ENCODE results near the gene LRP1.

LRP1 gene

GRCh38 chr12:57238854-57239554 is 110.7 kb downstream of the LRP1 start:
- no peak overlapping the region for H3K27ac ChIP-seq (ENCODE audit: low read depth, low read length)

DNA sequence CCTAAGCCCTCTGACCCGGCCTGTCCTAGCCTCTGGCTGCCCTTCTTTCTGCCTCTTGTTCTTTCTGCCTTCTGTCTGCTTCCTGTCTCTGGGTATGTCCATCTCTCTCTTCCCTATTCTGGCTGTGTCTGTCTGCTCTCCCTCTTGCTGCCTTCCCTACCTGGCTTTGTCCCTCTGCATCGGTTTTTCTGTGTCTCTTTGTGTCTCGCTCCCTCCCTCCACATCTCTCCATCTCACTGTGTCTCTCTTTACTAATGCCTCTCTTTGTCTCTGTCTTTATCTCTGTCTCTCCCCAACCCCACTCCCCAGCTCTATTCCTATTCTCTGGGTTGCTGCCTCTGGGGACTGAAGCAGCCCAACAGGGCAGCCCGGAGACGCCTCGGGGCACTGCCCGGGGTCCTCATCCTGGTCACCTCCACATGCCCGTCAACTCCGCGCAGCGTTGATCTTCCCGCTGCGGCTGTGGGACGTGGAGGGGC is 111.3 kb downstream of the LRP1 start:
- H3K27ac ChIP-seq (ENCODE audit: low read depth, low read length): no peak overlapping the region
- H3K9ac ChIP-seq (ENCODE audit: low read length): peak overlapping the region; percentile 81
- H3K4me3 ChIP-seq (ENCODE audit: low read depth, low read length): peak overlapping the region; percentile 73
- H3K4me1 ChIP-seq (ENCODE audit: control insufficient read depth, insufficient read depth, low read length): peaks cover 55% of the 10 kb centered on the region
- no peaks in the 10 kb centered on the region for H3K9me3 ChIP-seq (ENCODE audit: control insufficient read depth, insufficient read depth, low read depth, low read length)
- H3K27me3 ChIP-seq (ENCODE audit: control insufficient read depth, insufficient read depth, low read length): peaks cover 89% of the 10 kb centered on the region
- peaks cover 1% of the 10 kb centered on the region for H3K36me3 ChIP-seq (ENCODE audit: control insufficient read depth, insufficient read depth, low read length)

More at GRCh38 chr12:57238854-57239554, 110.7 kb downstream of the LRP1 start:
- Histone ChIP-seq H3K4me1 (ENCODE audit: control insufficient read depth, insufficient read depth, low read length) (peaks cover 54% of the 10 kb centered on the region), H3K9ac (ENCODE audit: low read length) (peak overlapping the region; percentile 81), H3K36me3 (ENCODE audit: control insufficient read depth, insufficient read depth, low read length) (peaks cover 8% of the 10 kb centered on the region), H3K9me3 (ENCODE audit: control insufficient read depth, insufficient read depth, low read depth, low read length) (no peaks in the 10 kb centered on the region), H3K4me3 (ENCODE audit: low read depth, low read length) (peak overlapping the region; percentile 73), H3K27me3 (ENCODE audit: control insufficient read depth, insufficient read depth, low read length) (peaks cover 89% of the 10 kb centered on the region)

- Histone ChIP-seq H3K27me3 (ENCODE audit: control insufficient read depth, insufficient read depth, low read length) (peaks cover 86% of the 10 kb centered on the region), H3K9me3 (ENCODE audit: control insufficient read depth, insufficient read depth, low read depth, low read length) (no peaks in the 10 kb centered on the region), H3K4me3 (ENCODE audit: low read depth, low read length) (peak overlapping the region; percentile 73), H3K27ac (ENCODE audit: low read depth, low read length) (no peak overlapping the region), H3K36me3 (ENCODE audit: control insufficient read depth, insufficient read depth, low read length) (no peaks in the 10 kb centered on the region), H3K9ac (ENCODE audit: low read length) (peak overlapping the region; percentile 81), H3K4me1 (ENCODE audit: control insufficient read depth, insufficient read depth, low read length) (peaks cover 52% of the 10 kb centered on the region)
Measured at GRCh38 chr12:57240066-57240921, 112.0 kb downstream of the LRP1 start.

DNA sequence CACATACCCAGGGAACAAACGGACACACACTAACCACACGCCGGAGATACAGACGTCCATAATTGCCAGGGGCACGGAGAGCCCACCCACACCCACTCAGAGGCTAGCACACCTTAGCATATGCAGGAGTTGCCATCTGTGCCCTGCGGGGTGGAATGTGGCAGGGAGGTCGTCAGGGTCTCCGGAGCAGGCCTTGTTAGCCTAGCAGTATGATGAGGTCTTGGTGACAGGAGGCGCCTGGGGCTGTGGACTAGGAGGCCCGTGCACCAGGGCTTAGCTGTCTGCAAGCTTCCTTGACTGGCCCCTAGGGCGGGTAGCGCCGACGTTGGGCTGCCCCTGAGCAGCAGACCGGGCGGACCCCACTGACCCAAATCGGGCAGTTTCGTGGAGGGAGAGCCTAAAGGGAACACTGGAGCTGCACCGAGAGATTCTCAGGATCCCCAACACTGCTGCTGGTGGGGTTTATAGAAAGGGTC is 112.7 kb downstream of the LRP1 start:
- Histone ChIP-seq H3K4me1 (ENCODE audit: control insufficient read depth, insufficient read depth, low read length) (peaks cover 47% of the 10 kb centered on the region), H3K27ac (ENCODE audit: low read depth, low read length) (no peak overlapping the region), H3K36me3 (ENCODE audit: control insufficient read depth, insufficient read depth, low read length) (no peaks in the 10 kb centered on the region), H3K9ac (ENCODE audit: low read length) (peak overlapping the region; percentile 81), H3K27me3 (ENCODE audit: control insufficient read depth, insufficient read depth, low read length) (peaks cover 79% of the 10 kb centered on the region), H3K9me3 (ENCODE audit: control insufficient read depth, insufficient read depth, low read depth, low read length) (no peaks in the 10 kb centered on the region), H3K4me3 (ENCODE audit: low read depth, low read length) (peak overlapping the region; percentile 73)

GRCh38 chr12:57241402-57242310 is 113.4 kb downstream of the LRP1 start:
- no peak overlapping the region for H3K27ac ChIP-seq (ENCODE audit: low read depth, low read length)
- H3K36me3 ChIP-seq (ENCODE audit: control insufficient read depth, insufficient read depth, low read length): no peaks in the 10 kb centered on the region
- H3K4me3 ChIP-seq (ENCODE audit: low read depth, low read length): peak overlapping the region; percentile 73
- no peaks in the 10 kb centered on the region for H3K9me3 ChIP-seq (ENCODE audit: control insufficient read depth, insufficient read depth, low read depth, low read length)
- H3K4me1 ChIP-seq (ENCODE audit: control insufficient read depth, insufficient read depth, low read length): peaks cover 44% of the 10 kb centered on the region
- peaks cover 72% of the 10 kb centered on the region for H3K27me3 ChIP-seq (ENCODE audit: control insufficient read depth, insufficient read depth, low read length)
- peak overlapping the region; percentile 12 for H3K9ac ChIP-seq (ENCODE audit: low read length)

DNA sequence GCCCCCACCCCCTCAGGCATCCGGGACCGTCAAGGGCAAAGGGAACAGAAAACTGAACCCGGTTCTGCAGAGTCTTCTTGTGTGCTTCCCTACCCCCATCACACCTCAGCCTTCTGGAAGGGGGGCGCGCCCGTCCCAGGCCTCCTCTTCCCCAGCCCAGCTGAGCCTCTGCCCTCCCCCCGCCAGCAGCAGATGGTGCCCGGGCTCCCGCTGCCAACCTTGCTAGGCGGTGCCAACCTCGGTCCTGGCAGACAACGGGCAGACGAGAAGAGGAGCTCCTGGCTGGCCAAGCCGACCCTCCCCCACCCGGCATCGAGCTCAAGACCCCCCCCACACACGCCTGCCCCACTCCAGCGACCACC is 114.0 kb downstream of the LRP1 start:
- peak overlapping the region; percentile 73 for H3K4me3 ChIP-seq (ENCODE audit: low read depth, low read length)
- no peak overlapping the region for H3K9ac ChIP-seq (ENCODE audit: low read length)

DNA sequence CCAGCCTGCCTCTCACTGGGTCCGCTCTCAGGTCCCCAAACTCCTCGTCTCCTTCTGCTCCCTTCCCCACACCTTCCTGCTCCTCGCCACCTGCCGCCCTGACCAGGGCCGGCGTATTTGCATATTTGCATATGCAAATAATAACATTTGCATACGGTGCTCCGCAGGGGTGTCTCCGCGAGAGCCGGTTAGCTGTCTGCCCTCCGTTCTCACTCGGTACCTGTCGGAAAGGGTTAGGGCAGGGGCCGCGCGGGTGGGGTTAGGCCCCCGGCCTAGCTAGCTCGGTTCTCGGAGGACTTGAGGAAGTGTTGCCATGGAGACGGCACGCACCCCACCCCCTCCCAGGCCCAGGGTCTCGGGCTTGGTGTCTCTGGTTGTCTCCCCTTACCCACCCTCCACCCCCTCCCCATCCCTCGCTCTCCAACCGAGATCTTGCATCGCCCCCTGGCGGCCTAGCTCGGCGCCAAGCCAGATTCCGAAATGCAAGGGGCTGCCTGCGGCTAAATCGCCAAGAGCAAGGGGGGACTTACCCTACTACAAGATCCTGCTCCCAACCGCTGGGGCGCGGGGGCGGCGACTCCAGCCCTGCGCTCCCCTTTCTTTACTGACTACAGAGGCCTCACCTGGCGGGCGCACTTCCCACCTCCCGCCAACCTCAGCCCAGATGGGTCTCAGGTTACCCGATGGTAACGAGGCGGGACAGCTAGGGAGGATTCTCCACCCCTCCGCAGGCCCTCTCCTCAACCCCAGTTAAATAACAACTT is 114.6 kb downstream of the LRP1 start:
- H3K27ac ChIP-seq (ENCODE audit: low read depth, low read length): no peak overlapping the region; the same call in 1 of the 2 replicates
- H3K4me3 ChIP-seq (ENCODE audit: low read depth, low read length): peak overlapping the region; percentile 73
- no peaks in the 10 kb centered on the region for H3K9me3 ChIP-seq (ENCODE audit: control insufficient read depth, insufficient read depth, low read depth, low read length)
- H3K4me1 ChIP-seq (ENCODE audit: control insufficient read depth, insufficient read depth, low read length): peaks cover 42% of the 10 kb centered on the region
- H3K9ac ChIP-seq (ENCODE audit: low read length): peak overlapping the region; percentile 40
- H3K27me3 ChIP-seq (ENCODE audit: control insufficient read depth, insufficient read depth, low read length): peaks cover 60% of the 10 kb centered on the region
- no peaks in the 10 kb centered on the region for H3K36me3 ChIP-seq (ENCODE audit: control insufficient read depth, insufficient read depth, low read length)

More for the DNA sequence above, 114.0 kb downstream of the LRP1 start:
- Histone ChIP-seq H3K9me3 (ENCODE audit: control insufficient read depth, insufficient read depth, low read depth, low read length) (no peaks in the 10 kb centered on the region), H3K27me3 (ENCODE audit: control insufficient read depth, insufficient read depth, low read length) (peaks cover 66% of the 10 kb centered on the region), H3K4me1 (ENCODE audit: control insufficient read depth, insufficient read depth, low read length) (peaks cover 44% of the 10 kb centered on the region), H3K36me3 (ENCODE audit: control insufficient read depth, insufficient read depth, low read length) (no peaks in the 10 kb centered on the region), H3K27ac (ENCODE audit: low read depth, low read length) (no peak overlapping the region)

GRCh38 chr12:57243521-57244311 is 115.4 kb downstream of the LRP1 start:
- Histone ChIP-seq H3K27ac (ENCODE audit: low read depth, low read length) (no peak overlapping the region; the same call in 1 of the 2 replicates), H3K36me3 (ENCODE audit: control insufficient read depth, insufficient read depth, low read length) (no peaks in the 10 kb centered on the region), H3K27me3 (ENCODE audit: control insufficient read depth, insufficient read depth, low read length) (peaks cover 52% of the 10 kb centered on the region), H3K9me3 (ENCODE audit: control insufficient read depth, insufficient read depth, low read depth, low read length) (no peaks in the 10 kb centered on the region), H3K4me3 (ENCODE audit: low read depth, low read length) (peak overlapping the region; percentile 73), H3K4me1 (ENCODE audit: control insufficient read depth, insufficient read depth, low read length) (peaks cover 40% of the 10 kb centered on the region), H3K9ac (ENCODE audit: low read length) (no peak overlapping the region)

DNA sequence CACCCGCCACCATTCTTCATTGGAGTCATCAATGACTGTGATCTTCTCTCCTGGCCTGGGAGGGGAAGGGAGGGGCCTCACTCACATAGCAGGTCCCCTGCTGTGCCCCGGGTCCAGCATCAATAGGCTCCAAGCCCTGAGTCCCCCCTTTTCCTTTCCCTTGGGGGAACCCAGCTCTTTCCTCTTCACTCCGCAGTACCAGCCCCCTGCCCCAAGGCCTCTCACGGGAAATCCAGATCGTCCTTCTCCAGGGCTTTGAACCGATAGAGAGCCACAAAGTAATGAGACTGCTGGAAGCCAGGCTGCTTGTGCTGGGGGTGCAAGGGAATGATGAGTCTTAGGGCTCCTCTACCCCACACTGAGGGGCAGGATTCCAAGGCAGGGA is 116.0 kb downstream of the LRP1 start:
- peaks cover 47% of the 10 kb centered on the region for H3K27me3 ChIP-seq (ENCODE audit: control insufficient read depth, insufficient read depth, low read length)
- H3K27ac ChIP-seq (ENCODE audit: low read depth, low read length): no peak overlapping the region
- peaks cover 43% of the 10 kb centered on the region for H3K4me1 ChIP-seq (ENCODE audit: control insufficient read depth, insufficient read depth, low read length)
- no peak overlapping the region for H3K4me3 ChIP-seq (ENCODE audit: low read depth, low read length)
- no peaks in the 10 kb centered on the region for H3K36me3 ChIP-seq (ENCODE audit: control insufficient read depth, insufficient read depth, low read length)
- H3K9me3 ChIP-seq (ENCODE audit: control insufficient read depth, insufficient read depth, low read depth, low read length): no peaks in the 10 kb centered on the region
- no peak overlapping the region for H3K9ac ChIP-seq (ENCODE audit: low read length)

Data from HUES6 (cell line).